HCT116 (cell line): ENCODE measurements around the gene EYA3. TPM values are rescaled to one million over a fixed set of nuclear protein-coding genes. Genes with fewer than 3 reads are reported as not detected.

Experiments used
- ATAC-seq: fragments of 200-7000 bp; cut with Tn5 transposase; 2 replicates; pipeline ENCODE4 v1.9.1; 2020; ENCODE audit warnings: mild to moderate bottlenecking, moderate library complexity
- BruUV-seq: library from RNA; stranded (reverse); fragments of 400-500 nt; replicated peaks from 2 replicates; lab custom pipeline; 2021; lab: Mats Ljungman, UMichigan
- CTCF ChIA-PET: fragments of 300-600 bp; sonication (Branson Sonifier 250); formaldehyde crosslinking; loops from one replicate; lab custom pipeline; 2021; ENCODE audit warnings: antibody characterized with exemption; lab: Charles Lee
- POLR2A ChIA-PET: fragments of 300-600, 350-600 bp; sonication (Branson Sonifier 250); formaldehyde crosslinking; loops from one replicate; lab custom pipeline; 2021; ENCODE audit warnings: antibody characterized with exemption; lab: Charles Lee
- RAD21 ChIA-PET, 2 experiments: fragments of 300-600 bp; sonication (Branson Sonifier 250); formaldehyde crosslinking; loops; one replicate each; lab custom pipeline; 2023; ENCODE audit warnings: low total read pairs in 2 of 2; ENCODE audit not compliant: uncharacterized antibody in 2 of 2, unreplicated experiment in 2 of 2, low non-redundant PET in 1 of 2; lab: Charles Lee
- DNase-seq: peaks from one replicate; pipeline ENCODE4 v3.0.0-alpha.2; 2010; ENCODE audit warnings: low read depth, low spot score
- H2AFZ ChIP-seq: fragments of 200-600 bp; shearing (Covaris generic), sonication (generic); 2 replicates; pipeline ENCODE4 v1.6.1; 2017; ENCODE audit warnings: low read depth, mixed run types, mixed read lengths, antibody characterized with exemption, low read length; ENCODE audit not compliant: poor library complexity, severe bottlenecking
- H3K27ac ChIP-seq: 2 replicates; pipeline ENCODE4 v1.5.1; 2012; ENCODE audit warnings: low read depth, low read length
- H3K27me3 ChIP-seq: fragments of 200-600 bp; sonication (generic); 2 replicates; pipeline ENCODE4 v1.6.1; 2016; ENCODE audit warnings: mixed run types, low read length, mixed read lengths; ENCODE audit not compliant: insufficient read depth
- H3K36me3 ChIP-seq, 2 experiments: fragments of 200-500 bp in 1 of 2; fragments of 200-600 bp in 1 of 2; sonication (Bioruptor generic) in 1 of 2; sonication (generic) in 1 of 2; 2 replicates each; pipeline versions ENCODE4 v1.5.1 to v1.6.1; 2014 to 2016; ENCODE audit warnings: low read length in 2 of 2, inconsistent platforms in 1 of 2, mixed read lengths in 1 of 2, mixed run types in 1 of 2; ENCODE audit not compliant: insufficient read depth in 2 of 2, control insufficient read depth in 1 of 2
- H3K4me1 ChIP-seq, 2 experiments: fragments of 200-600 bp in 1 of 2; sonication (generic) in 1 of 2; 2 replicates each; pipeline versions ENCODE4 v1.5.1 to v1.6.1; 2012 to 2017; ENCODE audit warnings: low read length in 2 of 2, inconsistent platforms in 1 of 2, mild to moderate bottlenecking in 1 of 2, mixed read lengths in 1 of 2, mixed run types in 1 of 2, moderate library complexity in 1 of 2; ENCODE audit not compliant: insufficient read depth in 2 of 2, control insufficient read depth in 1 of 2
- H3K4me2 ChIP-seq: fragments of 200-600 bp; sonication (generic); 2 replicates; pipeline ENCODE4 v1.6.1; 2017; ENCODE audit warnings: mixed run types, low read length, mixed read lengths
- H3K4me3 ChIP-seq, 2 experiments: fragments of 200-600 bp in 1 of 2; sonication (generic) in 1 of 2; replicated peaks in 1 of 2; 2 replicates each; pipeline ENCODE4 v1.5.1; 2011 to 2016; ENCODE audit warnings: low read length in 2 of 2, control low read depth in 1 of 2, low read depth in 1 of 2, mild to moderate bottlenecking in 1 of 2, mixed read lengths in 1 of 2, mixed run types in 1 of 2
- H3K79me2 ChIP-seq: fragments of 200-600 bp; sonication (generic); 2 replicates; pipeline ENCODE4 v1.6.1; 2017; ENCODE audit warnings: mild to moderate bottlenecking, mixed run types, low read length, moderate library complexity, mixed read lengths; ENCODE audit not compliant: insufficient read depth
- H3K9ac ChIP-seq: fragments of 200-600 bp; sonication (generic); 2 replicates; pipeline ENCODE4 v1.6.1; 2016; ENCODE audit warnings: low read length, mixed read lengths
- H3K9me2 ChIP-seq: fragments of 200-600 bp; sonication (generic), shearing (Covaris generic); 2 replicates; pipeline ENCODE4 v1.6.1; 2017; ENCODE audit warnings: mixed run types, mild to moderate bottlenecking, moderate library complexity; ENCODE audit not compliant: insufficient read depth
- H3K9me3 ChIP-seq, 2 experiments: fragments of 200-500 bp in 1 of 2; fragments of 200-600 bp in 1 of 2; sonication (Bioruptor generic) in 1 of 2; sonication (generic) in 1 of 2; 2 replicates each; pipeline ENCODE4 v1.6.1; 2014 to 2017; ENCODE audit warnings: low read length in 2 of 2, mixed read lengths in 2 of 2, inconsistent platforms in 1 of 2, low read depth in 1 of 2, mild to moderate bottlenecking in 1 of 2, mixed run types in 1 of 2, moderate library complexity in 1 of 2; ENCODE audit not compliant: control insufficient read depth in 1 of 2, insufficient read depth in 1 of 2
- H4K20me1 ChIP-seq: fragments of 200-600 bp; sonication (generic), shearing (Covaris generic); 2 replicates; pipeline ENCODE4 v1.6.1; 2017; ENCODE audit warnings: mixed run types, mild to moderate bottlenecking, moderate library complexity; ENCODE audit not compliant: insufficient read depth
- EGR1 ChIP-seq: IDR thresholded peaks from 2 replicates; pipeline ENCODE4 v1.6.1; 2012; ENCODE audit warnings: low read depth
- EZH2 ChIP-seq: fragments of 200-600 bp; sonication (generic); IDR thresholded peaks from 2 replicates; pipeline ENCODE4 v1.6.1; 2017; ENCODE audit warnings: antibody characterized with exemption, mixed run types
- ZFX ChIP-seq: fragments of 450-650 bp; IDR thresholded peaks from 2 replicates; pipeline ENCODE4 v1.6.1; 2017
- intact Hi-C: fragments of 100-400 bp; cut with micrococcal nuclease; formaldehyde crosslinking; loops from 2 replicates; pipeline ENCODE4 v1.10.0; 2022
- total RNA-seq: library from RNA; stranded (reverse); gene quantifications from one replicate; pipeline ENCODE4 v1.2.1, GENCODE V29; 2021; ENCODE audit not compliant: unreplicated experiment
- TF ChIP-seq, protein P1 (sequence below): IDR thresholded peaks from 2 replicates; pipeline ENCODE4 v1.6.1; 2012
- TF ChIP-seq, protein P2 (sequence below), 3 experiments: fragments of 200-600 bp in 1 of 3; sonication (generic) in 1 of 3; IDR thresholded peaks in 2 of 3; conservative IDR thresholded peaks in 1 of 3; 2 replicates each; pipeline ENCODE4 v1.5.1; 2012 to 2017; ENCODE audit warnings: low read depth in 2 of 3, low read length in 2 of 3, antibody characterized with exemption in 1 of 3, borderline replicate concordance in 1 of 3, control low read depth in 1 of 3, mild to moderate bottlenecking in 1 of 3, mixed read lengths in 1 of 3, mixed run types in 1 of 3, moderate library complexity in 1 of 3; ENCODE audit not compliant: insufficient read depth in 1 of 3

Gene EYA3
- total RNA-seq, 1 experiment from 2014 or later, result 25.9 TPM

DNA sequence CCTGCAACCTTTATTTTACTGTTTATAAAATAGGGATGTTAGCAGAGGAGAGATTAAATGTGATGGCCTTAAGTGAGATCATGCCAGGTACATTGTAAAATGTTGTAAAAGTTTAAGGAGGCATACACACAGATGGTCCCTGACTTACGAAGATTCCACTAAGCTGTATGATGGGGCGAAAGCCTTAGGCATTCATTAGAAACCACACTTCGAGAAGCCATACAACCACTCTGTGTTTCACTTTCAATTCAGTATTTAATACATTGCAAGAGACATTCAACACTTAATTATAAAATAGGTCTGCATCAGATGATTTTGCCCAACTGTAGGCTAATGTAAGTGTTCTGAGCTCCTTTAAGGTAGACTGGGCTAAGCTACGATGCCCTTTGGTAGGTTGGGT lies 149.9 kb downstream of the EYA3 start:
- H3K9ac ChIP-seq, result no peak overlapping the region
- H3K27ac ChIP-seq, result no peak overlapping the region
- intact Hi-C loops, result no loop called here
- no peak overlapping the region for H3K4me3 ChIP-seq
- no peak for DNase-seq
- H3K4me1 ChIP-seq, result peaks cover 6 to 23% of the 10 kb centered on the region in 2 experiments; a peak in 3 of 4 replicates
- no TSS peak for BruUV-seq
- H4K20me1 ChIP-seq, result no peaks in the 10 kb centered on the region
- ChIA-PET POLR2A (no interaction called here), RAD21 (no interaction called here), CTCF (interaction anchor here (1.1 to 2.7 kb wide), 2 partner anchors 8 to 42 kb away, joined by 3 to 9 read pairs; no protein-coding TSS in a partner anchor)
- no peaks in the 10 kb centered on the region for H3K27me3 ChIP-seq
- H3K4me2 ChIP-seq, result no peak overlapping the region
- no peaks in the 10 kb centered on the region for H3K36me3 ChIP-seq
- no peaks in the 10 kb centered on the region for H3K9me3 ChIP-seq
- H3K79me2 ChIP-seq, result no peaks in the 10 kb centered on the region
- ATAC-seq, result no peak
- H2AFZ ChIP-seq, result no peak overlapping the region
- TF ChIP-seq EZH2, result no peak
- TF ChIP-seq, protein P1, sequence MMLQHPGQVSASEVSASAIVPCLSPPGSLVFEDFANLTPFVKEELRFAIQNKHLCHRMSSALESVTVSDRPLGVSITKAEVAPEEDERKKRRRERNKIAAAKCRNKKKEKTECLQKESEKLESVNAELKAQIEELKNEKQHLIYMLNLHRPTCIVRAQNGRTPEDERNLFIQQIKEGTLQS, result no peak
- H3K9me2 ChIP-seq, result no peaks in the 10 kb centered on the region

DNA sequence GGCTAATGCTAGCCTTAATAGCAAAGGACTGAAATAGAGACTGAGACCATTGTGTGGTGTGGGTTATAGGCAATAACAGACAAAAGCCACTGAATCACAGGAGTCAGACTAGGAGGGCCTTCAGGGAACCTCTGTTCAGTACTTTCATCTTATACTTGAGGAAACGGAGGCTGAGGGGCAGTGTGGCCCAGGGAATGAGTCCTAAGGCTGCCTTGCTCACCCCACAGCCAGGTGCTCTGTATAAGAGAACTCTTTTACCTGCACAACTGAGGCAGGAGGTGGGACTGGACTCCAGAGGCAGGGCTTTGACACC lies 150.9 kb downstream of the EYA3 start:
- Histone ChIP-seq H3K79me2 (no peaks in the 10 kb centered on the region), H3K9me3 (no peaks in the 10 kb centered on the region), H3K36me3 (no peaks in the 10 kb centered on the region), H3K4me3 (no peak overlapping the region), H3K9ac (no peak overlapping the region), H2AFZ (no peak overlapping the region), H4K20me1 (no peaks in the 10 kb centered on the region), H3K27ac (no peak overlapping the region), H3K4me1 (peaks cover 7 to 23% of the 10 kb centered on the region in 2 experiments; a peak in 3 of 4 replicates), H3K27me3 (no peaks in the 10 kb centered on the region), H3K9me2 (no peaks in the 10 kb centered on the region), H3K4me2 (no peak overlapping the region)
- ChIA-PET POLR2A (no interaction called here), CTCF (interaction anchor here (1.1 kb wide), 1 partner anchor 9 kb away, joined by 3 read pairs; no protein-coding TSS in a partner anchor), RAD21 (no interaction called here)
- ATAC-seq (no peak), DNase-seq (no peak)
- TF ChIP-seq, protein P2, sequence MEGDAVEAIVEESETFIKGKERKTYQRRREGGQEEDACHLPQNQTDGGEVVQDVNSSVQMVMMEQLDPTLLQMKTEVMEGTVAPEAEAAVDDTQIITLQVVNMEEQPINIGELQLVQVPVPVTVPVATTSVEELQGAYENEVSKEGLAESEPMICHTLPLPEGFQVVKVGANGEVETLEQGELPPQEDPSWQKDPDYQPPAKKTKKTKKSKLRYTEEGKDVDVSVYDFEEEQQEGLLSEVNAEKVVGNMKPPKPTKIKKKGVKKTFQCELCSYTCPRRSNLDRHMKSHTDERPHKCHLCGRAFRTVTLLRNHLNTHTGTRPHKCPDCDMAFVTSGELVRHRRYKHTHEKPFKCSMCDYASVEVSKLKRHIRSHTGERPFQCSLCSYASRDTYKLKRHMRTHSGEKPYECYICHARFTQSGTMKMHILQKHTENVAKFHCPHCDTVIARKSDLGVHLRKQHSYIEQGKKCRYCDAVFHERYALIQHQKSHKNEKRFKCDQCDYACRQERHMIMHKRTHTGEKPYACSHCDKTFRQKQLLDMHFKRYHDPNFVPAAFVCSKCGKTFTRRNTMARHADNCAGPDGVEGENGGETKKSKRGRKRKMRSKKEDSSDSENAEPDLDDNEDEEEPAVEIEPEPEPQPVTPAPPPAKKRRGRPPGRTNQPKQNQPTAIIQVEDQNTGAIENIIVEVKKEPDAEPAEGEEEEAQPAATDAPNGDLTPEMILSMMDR (IDR thresholded peaks at IDR 0.05 in 2 of 3, conservative IDR thresholded peaks at IDR 0.05 in 1 of 3; ENCODE audit: borderline replicate concordance in 1 of 3, insufficient read depth in 1 of 3, low read depth in 2 of 3, low read length in 2 of 3), result no peak
- no peak for TF ChIP-seq ZFX
- TF ChIP-seq EGR1, result no peak
- no TSS peak for BruUV-seq
- intact Hi-C loops, result no loop called here
